Skin of body (tissue), 2 donors: ENCODE data around the gene TNIP1. TPM values are rescaled to one million over a fixed set of nuclear protein-coding genes. Genes with fewer than 3 reads are reported as not detected.
A peak's percentile ranks its signal among the peaks of the same experiment; 100 is the strongest.

Experiments
- DNase-seq: peaks from one replicate; lab custom pipeline; 2025; lab: John Stamatoyannopoulos, UW
- total RNA-seq: library from RNA; depleted of rRNA; stranded (reverse); fragments of >200 nt; gene quantifications from one replicate; pipeline ENCODE4 v1.2.3, GENCODE V29; 2014

The TNIP1 gene
- total RNA-seq: 49.8 TPM

- DNase-seq: peak; percentile 85
Observed at GRCh38 chr5:151080613-151081430, at the start of gene TNIP1. TSS of gene TNIP1 (minus strand) at chr5:151081034. CDS start at chr5:151065095, 15,939 bp downstream.

- no peak for DNase-seq
Observed at GRCh38 chr5:151130235-151130921, 49.5 kb upstream of the TNIP1 start.

- DNase-seq: no peak
Observed at GRCh38 chr5:151128817-151129216, 48.0 kb upstream of the TNIP1 start.

- DNase-seq: no peak
Observed at GRCh38 chr5:151127926-151128325, 47.1 kb upstream of the TNIP1 start.

- no peak for DNase-seq
Observed at GRCh38 chr5:151126199-151126645, 45.4 kb upstream of the TNIP1 start.

GRCh38 chr5:151125421-151125820, 44.6 kb upstream of the TNIP1 start:
- DNase-seq: no peak

GRCh38 chr5:151123897-151124751, 43.3 kb upstream of the TNIP1 start:
- DNase-seq: no peak

- no peak for DNase-seq
Observed at GRCh38 chr5:151122828-151123227, 42.0 kb upstream of the TNIP1 start.

- no peak for DNase-seq
Observed at GRCh38 chr5:151121665-151122064, 40.8 kb upstream of the TNIP1 start.

- no peak for DNase-seq
Observed at GRCh38 chr5:151121095-151121494, 40.3 kb upstream of the TNIP1 start.

GRCh38 chr5:151118913-151119575, 38.2 kb upstream of the TNIP1 start:
- no peak for DNase-seq

- DNase-seq: peak; percentile 46
Observed at GRCh38 chr5:151115272-151115905, 34.6 kb upstream of the TNIP1 start.

- DNase-seq: no peak
Observed at GRCh38 chr5:151113651-151114050, 32.8 kb upstream of the TNIP1 start.

GRCh38 chr5:151110992-151111391, 30.2 kb upstream of the TNIP1 start:
- no peak for DNase-seq

- no peak for DNase-seq
Observed at GRCh38 chr5:151110122-151110681, 29.4 kb upstream of the TNIP1 start.

- no peak for DNase-seq
Observed at GRCh38 chr5:151108566-151108965, 27.7 kb upstream of the TNIP1 start.

- no peak for DNase-seq
Observed at GRCh38 chr5:151107738-151108520, 27.1 kb upstream of the TNIP1 start.

GRCh38 chr5:151107084-151107483, 26.2 kb upstream of the TNIP1 start:
- DNase-seq: no peak

- DNase-seq: no peak
Observed at GRCh38 chr5:151106509-151106908, 25.7 kb upstream of the TNIP1 start.

- DNase-seq: no peak
Observed at GRCh38 chr5:151106043-151106442, 25.2 kb upstream of the TNIP1 start.
